ENCODE data around the gene NOL6.
A peak's percentile ranks its signal among the peaks of the same experiment; 100 is the strongest.

Gene NOL6

DNA sequence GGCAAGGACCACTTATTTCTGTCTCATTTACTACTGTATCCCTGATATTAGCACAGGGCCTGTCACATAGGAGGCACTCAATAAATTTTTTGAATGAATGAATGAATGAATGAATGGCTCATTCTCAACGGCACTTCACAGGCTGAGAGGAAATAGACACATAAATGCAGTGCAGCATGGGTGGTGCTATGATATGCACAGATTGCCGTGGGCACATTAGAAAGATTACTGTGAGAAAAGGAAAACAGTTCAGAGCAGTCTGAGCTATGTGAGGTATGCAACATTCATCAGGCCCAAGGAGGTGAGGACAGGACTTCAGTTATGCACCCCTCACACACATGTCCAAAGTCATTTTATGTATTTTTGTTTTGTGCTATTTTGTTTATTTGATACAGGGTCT is 6.4 kb upstream of the NOL6 start:
- Mint-ChIP-seq H3K4me3 (no peak overlapping the region), H3K27me3 (no peaks in the 10 kb centered on the region), H3K9me3 (no peaks in the 10 kb centered on the region), H3K27ac (no peak overlapping the region), H3K4me1 (no peaks in the 10 kb centered on the region), H3K36me3 (no peaks in the 10 kb centered on the region)
- no peak for ATAC-seq

DNA sequence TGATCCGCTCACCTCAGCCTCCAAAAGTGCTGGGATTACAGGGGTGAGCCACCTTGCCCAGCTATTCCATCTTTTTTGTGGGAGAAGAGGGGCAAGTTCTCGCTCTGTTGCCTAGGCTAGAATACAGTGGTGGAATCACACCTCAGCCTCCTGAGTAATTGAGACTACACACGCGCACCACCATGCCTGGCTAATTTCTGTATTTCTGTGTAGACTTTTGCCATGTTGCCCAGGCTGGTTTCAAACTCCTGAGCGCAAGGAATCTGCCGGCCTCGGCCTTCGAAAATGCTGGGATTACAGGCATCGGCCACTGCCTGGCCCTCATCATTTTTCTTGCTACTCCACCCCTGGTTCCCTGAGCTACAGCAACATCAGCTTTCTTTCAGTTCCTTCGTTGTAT is 2.8 kb upstream of the NOL6 start:
- H3K4me3 Mint-ChIP-seq = no peak overlapping the region
- no peak overlapping the region for H3K27ac Mint-ChIP-seq
- H3K36me3 Mint-ChIP-seq = peaks cover 8% of the 10 kb centered on the region
- H3K27me3 Mint-ChIP-seq = no peaks in the 10 kb centered on the region
- H3K9me3 Mint-ChIP-seq = no peaks in the 10 kb centered on the region
- peaks cover 19% of the 10 kb centered on the region for H3K4me1 Mint-ChIP-seq
- ATAC-seq = no peak

DNA sequence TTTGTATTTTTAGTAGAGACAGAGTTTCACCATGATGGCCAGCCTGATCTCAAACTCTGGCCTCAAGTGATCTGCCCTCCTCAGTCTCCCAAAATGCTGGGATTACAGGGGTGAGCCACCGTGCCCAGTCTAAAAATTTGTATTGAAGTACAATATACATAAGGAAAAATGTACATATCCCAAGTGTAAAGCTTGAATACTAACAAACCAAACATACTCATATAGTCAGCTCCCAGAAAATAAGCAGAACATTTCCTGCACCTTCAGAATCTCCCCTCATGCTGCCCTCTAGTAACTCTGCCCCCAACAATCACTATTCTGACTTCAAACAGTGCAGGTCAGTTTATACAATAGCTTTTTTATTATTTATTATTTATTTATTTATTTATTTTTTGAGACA is 1.6 kb upstream of the NOL6 start:
- H3K9me3 Mint-ChIP-seq = no peaks in the 10 kb centered on the region
- H3K4me3 Mint-ChIP-seq = no peak overlapping the region
- H3K27ac Mint-ChIP-seq = no peak overlapping the region

DNA sequence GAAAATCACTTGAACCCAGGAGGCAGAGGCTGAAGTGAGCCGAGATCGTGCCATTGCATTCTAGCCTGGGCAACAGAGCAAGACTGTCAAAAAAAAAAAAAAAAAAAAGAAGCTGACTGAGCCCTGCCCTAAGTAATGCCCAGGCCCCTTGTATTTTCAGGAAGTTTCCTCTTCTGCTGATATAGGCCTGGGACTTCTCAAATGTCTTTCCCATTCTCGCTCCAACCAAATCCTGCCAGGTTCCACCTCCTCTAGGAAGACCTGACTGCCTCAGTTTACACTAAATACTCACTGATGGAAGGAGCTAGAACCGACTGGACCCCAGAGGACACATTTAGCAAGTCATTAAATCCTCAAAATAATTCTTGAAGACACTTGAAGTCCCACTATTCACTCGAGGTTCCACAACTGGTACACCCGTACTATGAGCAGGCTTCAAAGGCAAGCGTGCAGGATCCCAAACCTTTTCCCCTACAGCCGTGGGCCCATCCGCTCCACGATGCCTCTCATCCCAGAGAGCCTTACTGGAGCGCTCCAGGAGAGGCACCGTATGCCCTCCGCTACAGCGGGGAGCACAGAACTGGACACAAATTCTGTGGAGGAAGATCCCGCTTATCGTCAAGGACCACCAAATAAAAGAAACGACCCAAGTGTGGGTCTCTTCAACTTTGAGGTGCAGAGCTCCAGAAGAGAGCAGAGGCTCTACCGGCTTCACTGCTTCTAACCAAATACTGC is 676 bp downstream of the NOL6 start:
- Mint-ChIP-seq H3K27me3 (no peaks in the 10 kb centered on the region), H3K27ac (peak overlapping the region; percentile 81), H3K4me3 (peak overlapping the region; percentile 87), H3K36me3 (peaks cover 35% of the 10 kb centered on the region), H3K4me1 (peaks cover 24% of the 10 kb centered on the region), H3K9me3 (no peaks in the 10 kb centered on the region)
- no peak for ATAC-seq

More for the DNA sequence above, 1.6 kb upstream of the NOL6 start:
- H3K36me3 Mint-ChIP-seq = peaks cover 14% of the 10 kb centered on the region
- ATAC-seq = no peak
- H3K4me1 Mint-ChIP-seq = peaks cover 24% of the 10 kb centered on the region
- no peaks in the 10 kb centered on the region for H3K27me3 Mint-ChIP-seq

DNA sequence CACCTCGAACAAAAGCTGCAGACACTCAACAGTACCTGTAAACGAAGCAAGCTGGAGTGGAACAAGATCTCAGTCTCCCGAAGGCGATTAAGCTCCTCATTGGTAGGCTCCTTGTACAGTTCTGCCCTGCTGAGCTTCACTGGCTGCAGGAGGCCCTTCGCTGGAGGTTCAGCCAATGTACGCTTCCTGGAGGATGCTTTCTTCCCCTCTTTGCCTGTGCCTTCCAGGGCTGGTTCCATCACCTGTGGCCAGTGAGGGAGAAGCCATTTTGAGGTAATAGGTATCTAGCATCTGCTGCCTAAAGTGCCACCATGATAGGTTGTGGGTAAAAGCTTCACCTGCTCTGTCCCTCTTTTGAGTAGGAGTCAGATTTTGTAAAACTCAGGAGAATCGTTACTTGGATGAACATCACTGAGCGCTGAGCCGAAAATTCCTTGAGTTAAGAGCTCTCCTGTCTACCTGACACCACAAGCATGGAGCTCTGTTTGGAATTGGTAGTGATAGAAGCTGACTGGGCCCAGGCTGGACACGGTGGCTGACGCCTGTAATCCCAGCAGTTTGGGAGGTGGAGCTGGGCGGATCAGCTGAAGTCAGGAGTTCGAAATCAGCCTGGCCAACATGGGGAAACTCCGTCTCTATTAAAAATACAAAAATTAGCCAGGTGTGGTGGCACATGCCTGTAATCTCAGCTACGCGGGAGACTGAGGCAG is 1.4 kb downstream of the NOL6 start:
- peaks cover 43% of the 10 kb centered on the region for H3K36me3 Mint-ChIP-seq
- peak overlapping the region; percentile 87 for H3K4me3 Mint-ChIP-seq
- no peak for ATAC-seq
- H3K27me3 Mint-ChIP-seq = no peaks in the 10 kb centered on the region
- no peaks in the 10 kb centered on the region for H3K9me3 Mint-ChIP-seq
- peak overlapping the region; percentile 81 for H3K27ac Mint-ChIP-seq
- H3K4me1 Mint-ChIP-seq = peaks cover 24% of the 10 kb centered on the region

DNA sequence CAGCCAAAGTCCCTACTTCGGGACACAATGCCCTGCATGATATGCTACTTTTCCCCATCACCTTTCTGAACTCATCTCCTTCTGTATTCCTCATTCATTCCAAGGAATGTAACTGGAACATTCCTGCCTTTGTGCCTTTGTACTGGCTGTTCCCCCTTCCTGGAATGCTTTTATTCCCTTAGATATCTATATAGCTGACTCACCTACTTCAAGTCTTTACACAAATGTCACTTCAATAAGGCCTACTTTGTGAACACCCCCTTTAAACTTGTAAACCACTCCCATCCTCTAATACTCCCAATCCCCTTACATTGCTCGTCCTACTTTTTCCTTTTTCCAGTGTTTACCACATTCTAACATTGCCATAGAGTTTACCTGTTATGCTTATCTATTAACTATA is 2.4 kb downstream of the NOL6 start:
- H3K4me3 Mint-ChIP-seq = no peak overlapping the region
- H3K27ac Mint-ChIP-seq = no peak overlapping the region
- H3K36me3 Mint-ChIP-seq = peaks cover 45% of the 10 kb centered on the region

DNA sequence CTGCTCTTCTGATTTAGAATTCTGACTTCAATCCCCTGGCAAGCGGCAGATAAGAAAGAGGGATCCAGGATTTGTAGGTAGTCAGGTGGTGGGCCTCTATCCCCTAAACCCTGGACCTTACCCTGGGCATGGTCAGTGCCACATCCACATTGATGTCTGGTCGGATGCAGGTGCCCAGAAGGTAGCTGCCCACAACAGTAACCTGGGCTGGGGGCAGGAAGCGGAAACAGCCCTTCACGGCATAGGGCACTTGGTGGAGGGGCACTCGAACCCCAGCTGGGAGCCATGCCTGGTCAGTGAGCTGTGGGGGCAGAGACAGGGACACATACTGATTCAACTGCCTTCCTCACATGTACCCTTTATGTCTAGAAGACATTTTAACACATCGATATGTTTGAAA is 3.8 kb downstream of the NOL6 start:
- Mint-ChIP-seq H3K4me3 (no peak overlapping the region), H3K36me3 (peaks cover 56% of the 10 kb centered on the region), H3K27ac (no peak overlapping the region), H3K4me1 (peaks cover 24% of the 10 kb centered on the region), H3K9me3 (no peaks in the 10 kb centered on the region), H3K27me3 (no peaks in the 10 kb centered on the region)
- ATAC-seq = no peak

More for the DNA sequence above, 2.4 kb downstream of the NOL6 start:
- ATAC-seq = no peak
- Mint-ChIP-seq H3K4me1 (peaks cover 24% of the 10 kb centered on the region), H3K9me3 (no peaks in the 10 kb centered on the region), H3K27me3 (no peaks in the 10 kb centered on the region)

DNA sequence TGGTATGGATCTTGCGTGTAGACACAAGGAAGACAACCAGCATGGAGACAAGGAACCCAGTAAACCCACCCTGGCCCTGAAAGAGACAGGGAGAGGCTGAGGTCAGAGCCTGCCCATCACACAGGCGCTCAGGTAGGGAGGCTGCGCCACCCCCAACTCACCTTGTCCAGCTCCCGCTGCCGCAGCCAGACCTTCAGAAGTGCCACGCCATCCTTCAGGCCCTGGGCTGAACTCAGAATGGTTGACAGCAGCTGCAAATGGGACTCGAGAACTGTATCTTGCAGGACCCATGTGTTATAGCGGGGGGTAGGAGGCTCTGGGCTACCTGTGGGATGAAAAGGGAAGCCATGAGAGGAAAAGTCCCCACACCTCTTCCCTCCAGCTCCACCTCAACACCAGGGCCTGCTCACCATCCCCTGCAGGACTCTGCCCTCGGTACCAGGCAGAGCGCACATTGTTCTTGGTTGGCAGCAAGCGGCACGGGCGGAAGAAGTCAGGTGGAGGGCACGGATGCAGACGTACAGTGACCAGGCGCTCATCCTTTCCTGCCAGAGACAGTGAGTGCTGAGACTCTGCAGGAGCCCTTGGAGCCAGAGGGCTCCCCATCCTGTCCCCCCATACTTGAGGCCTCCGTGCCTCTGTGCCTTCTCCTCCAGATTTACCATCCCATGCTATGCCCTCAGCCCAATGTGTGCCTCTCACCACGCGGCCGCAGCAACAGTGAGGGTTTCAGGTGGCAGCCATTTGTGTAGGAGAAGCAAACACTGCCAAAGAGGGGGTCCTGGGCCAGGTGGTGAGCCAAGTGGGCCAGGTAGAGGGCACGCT is 4.7 kb downstream of the NOL6 start:
- Mint-ChIP-seq H3K9me3 (no peaks in the 10 kb centered on the region), H3K27ac (no peak overlapping the region), H3K4me1 (peaks cover 24% of the 10 kb centered on the region), H3K4me3 (no peak overlapping the region), H3K36me3 (peaks cover 64% of the 10 kb centered on the region), H3K27me3 (no peaks in the 10 kb centered on the region)
- ATAC-seq = no peak

DNA sequence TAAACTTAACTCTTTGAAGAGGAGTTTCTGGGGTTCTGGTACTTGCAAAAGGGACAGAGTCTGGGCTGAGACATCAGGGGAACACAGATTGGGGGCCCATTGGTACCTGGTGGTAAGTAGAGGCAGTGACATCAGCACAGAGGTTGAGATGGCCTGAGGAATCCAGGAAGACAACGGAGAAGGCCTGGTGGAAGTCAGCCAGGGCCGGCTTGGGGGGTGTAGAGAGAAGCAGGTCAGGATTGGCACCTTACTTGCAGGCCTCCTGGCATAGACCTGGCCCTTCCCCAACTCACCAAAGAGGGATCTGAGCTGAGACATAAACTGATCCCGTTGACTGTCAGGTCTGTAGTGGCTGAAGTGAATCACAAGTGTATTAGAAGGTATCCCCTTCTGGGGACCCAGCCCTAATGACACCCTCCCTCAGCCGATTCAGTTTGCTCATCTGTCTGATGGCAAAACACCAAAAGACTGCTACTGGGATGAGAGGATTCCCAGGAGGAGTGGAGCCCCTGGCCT is 5.5 kb downstream of the NOL6 start:
- H3K36me3 Mint-ChIP-seq = peaks cover 65% of the 10 kb centered on the region
- no peaks in the 10 kb centered on the region for H3K9me3 Mint-ChIP-seq
- no peak overlapping the region for H3K4me3 Mint-ChIP-seq
- no peak overlapping the region for H3K27ac Mint-ChIP-seq
- H3K27me3 Mint-ChIP-seq = no peaks in the 10 kb centered on the region
- H3K4me1 Mint-ChIP-seq = peaks cover 18% of the 10 kb centered on the region
- no peak for ATAC-seq

DNA sequence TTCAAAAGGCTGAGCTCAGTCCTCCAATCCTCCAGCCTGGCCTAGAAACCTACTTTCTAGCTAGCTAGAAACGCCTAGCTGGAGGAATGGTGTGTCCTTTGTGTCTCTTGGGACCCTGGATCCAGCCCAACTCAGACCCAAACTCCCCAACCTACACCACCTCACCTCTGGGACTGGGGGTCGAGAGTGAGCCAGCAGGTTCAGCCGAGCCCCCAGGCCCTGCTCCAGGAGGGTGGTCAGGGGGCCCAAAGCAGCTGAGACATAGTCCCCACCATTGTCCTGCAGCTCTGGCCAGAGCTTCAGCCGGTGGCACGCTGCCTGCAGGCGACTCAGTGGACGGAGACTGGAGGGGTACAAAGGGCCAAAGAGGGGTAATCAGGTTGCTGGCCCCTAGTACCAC is 6.2 kb downstream of the NOL6 start:
- ATAC-seq = no peak
- Mint-ChIP-seq H3K27ac (no peak overlapping the region), H3K27me3 (no peaks in the 10 kb centered on the region), H3K36me3 (peaks cover 72% of the 10 kb centered on the region), H3K9me3 (no peaks in the 10 kb centered on the region), H3K4me3 (no peak overlapping the region), H3K4me1 (peaks cover 15% of the 10 kb centered on the region)

DNA sequence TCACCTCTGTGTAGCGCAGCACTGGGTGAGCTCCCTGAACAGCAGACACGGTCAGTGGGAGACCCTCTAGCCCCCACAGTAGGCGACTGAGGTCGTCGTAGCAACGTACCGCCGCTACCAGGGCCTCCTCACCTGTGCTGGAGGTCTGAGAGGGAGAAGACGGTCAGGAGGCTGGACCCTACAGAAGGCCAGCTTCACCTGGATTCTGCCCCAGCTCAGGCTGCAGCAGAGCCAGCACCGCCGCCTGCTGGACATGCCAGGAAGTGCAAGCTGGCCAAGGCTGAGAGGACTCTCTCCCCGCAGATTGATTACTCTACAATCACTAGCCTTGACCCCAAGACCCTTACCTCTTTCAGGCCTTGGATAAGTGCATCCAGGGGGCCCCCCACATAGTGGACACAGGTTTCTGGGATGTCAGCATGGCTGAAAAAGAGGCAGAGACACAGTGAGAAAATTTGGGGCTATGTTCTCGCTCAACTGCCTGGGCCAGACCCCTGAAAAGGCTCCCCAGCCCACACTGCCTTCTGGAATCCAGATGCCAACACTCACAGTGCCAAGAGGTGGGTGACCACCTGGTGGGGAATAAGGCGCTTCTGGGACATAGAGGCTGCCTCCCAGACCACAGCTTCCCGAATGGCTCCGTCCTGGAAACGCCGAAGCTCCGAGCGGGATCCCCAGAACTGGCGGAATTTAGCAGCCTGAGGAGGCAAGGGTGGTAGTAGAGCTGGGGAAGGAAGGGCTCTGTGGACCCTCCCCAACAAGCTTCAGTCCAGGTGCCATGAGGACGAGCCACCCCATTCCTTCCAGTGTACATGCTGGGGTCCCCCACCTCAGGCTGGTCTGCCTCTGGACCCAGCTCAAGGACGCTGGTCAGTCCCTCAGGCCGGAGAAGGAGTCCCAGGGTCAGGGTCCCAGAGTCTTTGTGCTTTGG is 6.9 kb downstream of the NOL6 start:
- H3K9me3 Mint-ChIP-seq = no peaks in the 10 kb centered on the region
- peaks cover 79% of the 10 kb centered on the region for H3K36me3 Mint-ChIP-seq
- H3K4me3 Mint-ChIP-seq = no peak overlapping the region
- peak overlapping the region; percentile 49 for H3K27ac Mint-ChIP-seq
- peaks cover 8% of the 10 kb centered on the region for H3K4me1 Mint-ChIP-seq
- no peaks in the 10 kb centered on the region for H3K27me3 Mint-ChIP-seq
- ATAC-seq = peak; percentile 58

DNA sequence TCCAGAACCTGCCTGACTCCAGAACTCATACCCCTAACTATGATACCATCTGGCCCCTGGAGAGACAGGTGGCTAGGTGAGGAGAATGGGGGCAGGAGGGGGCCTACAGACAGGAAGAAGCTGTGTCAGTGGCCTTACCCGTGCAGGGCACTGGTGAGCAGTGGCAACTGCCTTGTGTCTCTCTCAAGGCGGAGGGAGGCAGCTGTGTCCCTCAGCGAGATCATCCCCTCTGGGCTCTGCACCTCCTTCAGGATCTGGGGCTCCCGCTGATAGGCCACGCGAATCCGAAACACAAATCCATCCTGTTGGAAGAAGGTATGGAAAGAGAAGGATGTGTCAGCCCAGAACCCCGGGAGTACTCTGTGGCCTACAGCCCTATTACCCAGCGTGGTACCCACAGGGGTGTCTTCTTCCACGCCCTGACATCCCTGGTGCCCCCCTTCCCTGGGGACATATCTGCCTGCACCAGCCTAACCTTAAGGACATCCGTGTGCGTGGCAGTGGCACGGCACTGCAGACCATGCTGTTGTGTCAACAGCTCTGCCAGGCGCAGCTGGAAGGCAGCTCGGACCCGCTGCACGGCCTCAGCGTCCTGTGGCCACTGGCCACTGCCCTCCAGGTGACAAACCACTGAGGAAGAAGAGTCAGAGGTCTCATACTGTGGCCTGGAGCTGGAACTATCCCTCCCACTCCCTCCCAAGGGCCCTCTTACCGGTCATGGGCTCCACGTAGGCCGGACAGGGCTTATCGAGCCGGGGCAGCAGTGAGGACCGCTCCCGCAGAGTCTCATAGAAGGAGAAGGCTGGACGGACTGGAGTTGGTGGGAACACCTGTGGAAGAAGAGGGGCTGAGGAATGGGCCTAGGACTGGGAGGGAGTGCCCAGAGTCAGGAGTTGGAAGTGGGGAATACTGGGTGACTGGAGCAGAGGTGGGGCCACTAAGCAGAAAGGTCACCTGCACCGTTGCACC is 7.8 kb downstream of the NOL6 start:
- no peak for ATAC-seq
- Mint-ChIP-seq H3K4me3 (no peak overlapping the region), H3K36me3 (peaks cover 73% of the 10 kb centered on the region), H3K27me3 (no peaks in the 10 kb centered on the region), H3K27ac (peak overlapping the region; percentile 49), H3K4me1 (no peaks in the 10 kb centered on the region), H3K9me3 (no peaks in the 10 kb centered on the region)

DNA sequence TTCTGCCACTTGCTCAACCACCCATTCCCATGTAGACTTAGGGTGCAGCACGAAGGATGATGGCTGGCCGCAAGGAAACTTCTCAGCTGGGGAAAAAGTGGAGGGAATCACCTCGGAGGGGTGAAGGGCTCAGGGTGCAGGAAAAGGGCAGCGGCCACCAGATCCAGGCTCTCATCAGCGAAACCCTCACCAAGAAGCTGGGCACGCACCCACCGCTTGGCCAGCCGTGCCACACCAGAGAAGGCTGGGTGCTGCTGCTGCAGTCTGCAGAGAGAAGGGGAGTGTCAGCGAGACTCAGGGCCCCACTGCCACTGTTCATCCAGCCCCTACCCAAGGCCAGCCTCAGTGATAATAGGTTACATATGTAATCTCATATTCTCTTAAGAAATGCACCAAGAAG is 8.6 kb downstream of the NOL6 start:
- Mint-ChIP-seq H3K27me3 (no peaks in the 10 kb centered on the region), H3K9me3 (no peaks in the 10 kb centered on the region), H3K27ac (no peak overlapping the region), H3K36me3 (peaks cover 70% of the 10 kb centered on the region), H3K4me1 (no peaks in the 10 kb centered on the region), H3K4me3 (no peak overlapping the region)
- ATAC-seq = no peak
